ENCODE measurements around the gene BMERB1. TPM values are rescaled to one million over a fixed set of nuclear protein-coding genes. Genes with fewer than 3 reads are reported as not detected.

Gene BMERB1
- total and polyA plus RNA-seq, 2 experiments from 2014 or later, result 17.3 to 28.1 TPM

DNA sequence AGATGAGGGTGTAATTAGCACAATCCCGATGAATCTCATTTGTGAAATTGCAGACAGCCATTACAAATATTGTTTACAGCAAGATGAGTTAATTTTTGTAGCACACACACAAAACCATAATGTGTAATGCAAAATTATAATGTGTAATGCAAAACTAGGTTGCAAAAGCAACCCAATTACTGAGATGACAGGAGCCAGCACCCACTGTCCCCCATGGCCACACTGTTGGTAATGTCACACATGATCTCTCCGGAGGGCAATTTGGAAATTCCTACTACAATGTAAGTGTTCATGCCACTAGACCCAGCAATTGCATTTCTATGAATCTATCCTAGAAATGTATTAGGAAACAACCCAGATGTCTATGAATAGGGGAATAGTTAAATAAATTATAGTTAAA is 131.7 kb downstream of the BMERB1 start:
- no peak for DNase-seq (ENCODE audit: low spot score)
- no peak overlapping the region for H3K4me3 Mint-ChIP-seq
- H3K4me3 ChIP-seq, result no peak overlapping the region
- H3K9me3 Mint-ChIP-seq, result no peaks in the 10 kb centered on the region
- H3K79me2 ChIP-seq (replicated peaks; ENCODE audit: insufficient read depth), result no peaks in the 10 kb centered on the region
- H3K4me1 Mint-ChIP-seq, result peaks cover 16% of the 10 kb centered on the region
- H3K27me3 ChIP-seq (ENCODE audit: insufficient read depth), result no peaks in the 10 kb centered on the region
- no peaks in the 10 kb centered on the region for H4K20me1 ChIP-seq (replicated peaks; ENCODE audit: insufficient read depth)
- H3K27me3 Mint-ChIP-seq (ENCODE audit: insufficient read depth, low read depth, poor library complexity), result peaks cover 3% of the 10 kb centered on the region
- no peak overlapping the region for H3K27ac ChIP-seq (ENCODE audit: low read depth)
- no peaks in the 10 kb centered on the region for H3F3A ChIP-seq (replicated peaks; ENCODE audit: low read depth)
- H2AFZ ChIP-seq, result no peak overlapping the region
- no peak for TF ChIP-seq ZNF114 (CRISPR knock-in tag; IDR thresholded peaks at IDR 0.05)
- no peak for TF ChIP-seq EZH2 (IDR thresholded peaks at IDR 0.05; ENCODE audit: low read depth, unreplicated experiment)
- no peak for TF ChIP-seq ZNF331 (CRISPR knock-in tag; IDR thresholded peaks at IDR 0.05; ENCODE audit: low read depth)
- no peak for TF ChIP-seq CREB1 (CRISPR knock-in tag; IDR thresholded peaks at IDR 0.05; ENCODE audit: low read depth)
- no peak for TF ChIP-seq POLR2AphosphoS5 (IDR thresholded peaks at IDR 0.05; ENCODE audit: low read depth)
- TF ChIP-seq JUNB (IDR thresholded peaks at IDR 0.05; ENCODE audit: unreplicated experiment), result no peak
- no peak for TF ChIP-seq ZNF462 (CRISPR knock-in tag; IDR thresholded peaks at IDR 0.05)
- TF ChIP-seq EZH2phosphoT487 (IDR thresholded peaks at IDR 0.05; ENCODE audit: unreplicated experiment), result no peak
- TF ChIP-seq REST (IDR thresholded peaks at IDR 0.05; ENCODE audit: unreplicated experiment), result no peak
- TF ChIP-seq NANOG (IDR thresholded peaks at IDR 0.05; ENCODE audit: borderline replicate concordance), result no peak
- no peak for TF ChIP-seq STAT1 (IDR thresholded peaks at IDR 0.05; ENCODE audit: unreplicated experiment)
- TF ChIP-seq, protein P1, sequence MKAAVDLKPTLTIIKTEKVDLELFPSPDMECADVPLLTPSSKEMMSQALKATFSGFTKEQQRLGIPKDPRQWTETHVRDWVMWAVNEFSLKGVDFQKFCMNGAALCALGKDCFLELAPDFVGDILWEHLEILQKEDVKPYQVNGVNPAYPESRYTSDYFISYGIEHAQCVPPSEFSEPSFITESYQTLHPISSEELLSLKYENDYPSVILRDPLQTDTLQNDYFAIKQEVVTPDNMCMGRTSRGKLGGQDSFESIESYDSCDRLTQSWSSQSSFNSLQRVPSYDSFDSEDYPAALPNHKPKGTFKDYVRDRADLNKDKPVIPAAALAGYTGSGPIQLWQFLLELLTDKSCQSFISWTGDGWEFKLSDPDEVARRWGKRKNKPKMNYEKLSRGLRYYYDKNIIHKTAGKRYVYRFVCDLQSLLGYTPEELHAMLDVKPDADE (IDR thresholded peaks at IDR 0.05), result no peak
- TF ChIP-seq, protein P2, sequence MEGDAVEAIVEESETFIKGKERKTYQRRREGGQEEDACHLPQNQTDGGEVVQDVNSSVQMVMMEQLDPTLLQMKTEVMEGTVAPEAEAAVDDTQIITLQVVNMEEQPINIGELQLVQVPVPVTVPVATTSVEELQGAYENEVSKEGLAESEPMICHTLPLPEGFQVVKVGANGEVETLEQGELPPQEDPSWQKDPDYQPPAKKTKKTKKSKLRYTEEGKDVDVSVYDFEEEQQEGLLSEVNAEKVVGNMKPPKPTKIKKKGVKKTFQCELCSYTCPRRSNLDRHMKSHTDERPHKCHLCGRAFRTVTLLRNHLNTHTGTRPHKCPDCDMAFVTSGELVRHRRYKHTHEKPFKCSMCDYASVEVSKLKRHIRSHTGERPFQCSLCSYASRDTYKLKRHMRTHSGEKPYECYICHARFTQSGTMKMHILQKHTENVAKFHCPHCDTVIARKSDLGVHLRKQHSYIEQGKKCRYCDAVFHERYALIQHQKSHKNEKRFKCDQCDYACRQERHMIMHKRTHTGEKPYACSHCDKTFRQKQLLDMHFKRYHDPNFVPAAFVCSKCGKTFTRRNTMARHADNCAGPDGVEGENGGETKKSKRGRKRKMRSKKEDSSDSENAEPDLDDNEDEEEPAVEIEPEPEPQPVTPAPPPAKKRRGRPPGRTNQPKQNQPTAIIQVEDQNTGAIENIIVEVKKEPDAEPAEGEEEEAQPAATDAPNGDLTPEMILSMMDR (conservative IDR thresholded peaks at IDR 0.05; ENCODE audit: low read depth in 2 of 2), result no peak
- H3K27ac Mint-ChIP-seq, result no peak overlapping the region
- peaks cover 5% of the 10 kb centered on the region; the same call in 1 of the 3 replicates for H3K36me3 Mint-ChIP-seq (ENCODE audit: low read depth)
- ATAC-seq, result no peak
- no peaks in the 10 kb centered on the region for H3K9me2 ChIP-seq (ENCODE audit: insufficient read depth)
- H3K4me2 ChIP-seq, result no peak overlapping the region
- peaks cover 5% of the 10 kb centered on the region; the same call in 1 of the 2 replicates for H3K4me1 ChIP-seq (ENCODE audit: insufficient read depth)
- H3K36me3 ChIP-seq (ENCODE audit: insufficient read depth), result no peaks in the 10 kb centered on the region
